K562 (cell line): ENCODE measurements around the gene PPIA. TPM values are rescaled to one million over a fixed set of nuclear protein-coding genes. Genes with fewer than 3 reads are reported as not detected.
A peak's percentile ranks its signal among the peaks of the same experiment; 100 is the strongest.

Source experiments
- ARID2 ChIP-seq: fragments of 450-650 bp; IDR thresholded peaks from 2 replicates; pipeline ENCODE4 v1.6.1; 2017; ENCODE audit warnings: antibody characterized with exemption, mild to moderate bottlenecking
- E4F1 ChIP-seq: fragments of 250-450 bp; sonication (Bioruptor Pico); IDR thresholded peaks from 2 replicates; pipeline ENCODE4 v1.5.0; 2021; ENCODE audit warnings: mild to moderate bottlenecking, borderline replicate concordance
- GMEB1 ChIP-seq: fragments of 250-450 bp; sonication (Bioruptor Pico); IDR thresholded peaks from 2 replicates; pipeline ENCODE4 v1.4.0; 2020; ENCODE audit warnings: mild to moderate bottlenecking
- HDAC2 ChIP-seq: fragments of 450-650 bp; IDR thresholded peaks from 2 replicates; pipeline ENCODE4 v1.6.1; 2016; ENCODE audit warnings: mild to moderate bottlenecking
- HNRNPL ChIP-seq: fragments of 200-400 bp; formaldehyde crosslinking; IDR thresholded peaks from 2 replicates; pipeline ENCODE4 v1.6.1; 2017; ENCODE audit warnings: low read depth, mild to moderate bottlenecking, low read length
- KLF13 ChIP-seq: fragments of 450-650 bp; IDR thresholded peaks from 2 replicates; pipeline ENCODE4 v1.6.1; 2016; ENCODE audit warnings: missing genetic modification characterization, low read depth, mild to moderate bottlenecking, missing compliant biosample characterization, moderate library complexity, borderline replicate concordance
- MTA2 ChIP-seq: fragments of 450-650 bp; IDR thresholded peaks from 2 replicates; pipeline ENCODE4 v1.6.1; 2016; ENCODE audit warnings: low read depth
- NR1H2 ChIP-seq: sonication (generic); formaldehyde crosslinking; IDR thresholded peaks from 2 replicates; pipeline ENCODE4 v1.4.0; 2020; ENCODE audit warnings: mild to moderate bottlenecking, missing genetic modification reagents
- RB1 ChIP-seq: fragments of 450-650 bp; IDR thresholded peaks from 2 replicates; pipeline ENCODE4 v1.6.1; 2017; ENCODE audit warnings: low read depth, mild to moderate bottlenecking
- SOX6 ChIP-seq: fragments of 450-650 bp; IDR thresholded peaks from 2 replicates; pipeline ENCODE4 v1.6.1; 2014; ENCODE audit warnings: mild to moderate bottlenecking
- STAT5A ChIP-seq: IDR thresholded peaks from 2 replicates; pipeline ENCODE4 v1.6.1; 2012; ENCODE audit warnings: low read length, inconsistent platforms, borderline replicate concordance
- STAT6 ChIP-seq: sonication (generic); formaldehyde crosslinking; IDR thresholded peaks from 2 replicates; pipeline ENCODE4 v1.8.1; 2023; ENCODE audit warnings: mild to moderate bottlenecking, missing genetic modification reagents
- TRIM28 ChIP-seq: fragments of 450-650 bp; IDR thresholded peaks from 2 replicates; pipeline ENCODE4 v1.6.1; 2017
- XRCC5 ChIP-seq: fragments of 200-400 bp; formaldehyde crosslinking; IDR thresholded peaks from 2 replicates; pipeline ENCODE4 v1.6.1; 2017; ENCODE audit warnings: low read depth, mild to moderate bottlenecking, low read length
- ZBTB33 ChIP-seq: sonication (generic); formaldehyde crosslinking; IDR thresholded peaks from 2 replicates; pipeline ENCODE4 v1.8.1; 2023; ENCODE audit warnings: mild to moderate bottlenecking, missing genetic modification reagents
- ZC3H8 ChIP-seq: fragments of 450-650 bp; IDR thresholded peaks from 2 replicates; pipeline ENCODE4 v1.6.1; 2017
- ZFPM2 ChIP-seq: fragments of 250-450 bp; sonication (Bioruptor Pico); IDR thresholded peaks from 2 replicates; pipeline ENCODE4 v1.5.1; 2022; ENCODE audit warnings: mild to moderate bottlenecking
- ZFX ChIP-seq: sonication (generic); formaldehyde crosslinking; IDR thresholded peaks from 2 replicates; pipeline ENCODE4 v1.8.0; 2022; ENCODE audit warnings: mild to moderate bottlenecking, missing genetic modification reagents, moderate library complexity
- ZNF280B ChIP-seq: fragments of 250-450 bp; sonication (Bioruptor Pico); IDR thresholded peaks from 2 replicates; pipeline ENCODE4 v1.5.1; 2021; ENCODE audit warnings: mild to moderate bottlenecking
- ZNF583 ChIP-seq: fragments of 250-450 bp; sonication (Bioruptor Pico); IDR thresholded peaks from 2 replicates; pipeline ENCODE4 v1.4.0; 2020
- polyA plus RNA-seq, 8 experiments: library from polyadenylated mRNA; depleted of rRNA in 4 of 8; stranded (reverse) in 5 of 8; unstranded in 3 of 8; fragments of >200 nt; fragmentation: Nextera tagmentation in 2 of 8; fragmentation: Illumina TruSeq in 1 of 8; extraction: Ambion mirVana in 2 of 8; extraction: Trizol in 1 of 8; gene quantifications; 2 replicates each; pipeline versions ENCODE4 v1.2.1 to v1.2.3, GENCODE V29; 2011 to 2014; ENCODE audit warnings: inconsistent platforms in 1 of 8, missing spikeins in 1 of 8
- total RNA-seq, 7 experiments: library from RNA; depleted of rRNA in 6 of 7; stranded (reverse); fragments of >200 nt in 6 of 7; fragmentation: Illumina TruSeq in 2 of 7; extraction: Trizol in 2 of 7; gene quantifications; 2 replicates each; pipeline versions ENCODE4 v1.2.1 to v1.2.3, GENCODE V29; 2011 to 2021; ENCODE audit warnings: low replicate concordance in 1 of 7

PPIA gene
- total and polyA plus RNA-seq, 9 of the 15 experiments (the other 6 are each of a cell fraction or from before 2014, with no cell fraction given), result 2,583 to 7,504 (median 3,973) TPM

- no peak for TF ChIP-seq STAT6 (CRISPR knock-in tag)
- 0 out of 2 replicates have a peak, but pooled peaks have one; percentile 58 for TF ChIP-seq HNRNPL
- TF ChIP-seq ZBTB33, result peak; percentile 73; the same call in 1 of the 2 replicates
- 0 out of 2 replicates have a peak, but pooled peaks have one; percentile 33 for TF ChIP-seq ZNF583 (CRISPR knock-in tag)
- TF ChIP-seq ZFX (CRISPR knock-in tag), result peak; percentile 75
- peak; percentile 95 for TF ChIP-seq HDAC2
- no peak for TF ChIP-seq ZFPM2 (CRISPR knock-in tag)
- TF ChIP-seq ZC3H8, result no peak
- TF ChIP-seq E4F1, result no peak
- no peak for TF ChIP-seq ZNF280B (CRISPR knock-in tag)
- peak; percentile 71 for TF ChIP-seq XRCC5
- TF ChIP-seq NR1H2 (CRISPR knock-in tag), result 0 out of 2 replicates have a peak, but pooled peaks have one; percentile 80
- peak; percentile 64; the same call in 1 of the 2 replicates for TF ChIP-seq TRIM28
- no peak for TF ChIP-seq SOX6
- no peak for TF ChIP-seq KLF13 (tag)
- no peak for TF ChIP-seq GMEB1 (CRISPR knock-in tag)
- TF ChIP-seq MTA2, result peak; percentile 67; the same call in 1 of the 2 replicates
- TF ChIP-seq STAT5A, result peak; percentile 86
- TF ChIP-seq ARID2, result no peak
- peak; percentile 86; the same call in 1 of the 2 replicates for TF ChIP-seq RB1
Observed at GRCh38 chr7:44847509-44847919, 51.0 kb downstream of the PPIA start (continued).
